Fibroblast of skin of back (primary cell): ENCODE data around the gene LRCH1.

ENCODE experiments used
- DNase-seq: peaks from one replicate; pipeline ENCODE4 v3.0.0-alpha.2; 2013

Gene LRCH1

DNA sequence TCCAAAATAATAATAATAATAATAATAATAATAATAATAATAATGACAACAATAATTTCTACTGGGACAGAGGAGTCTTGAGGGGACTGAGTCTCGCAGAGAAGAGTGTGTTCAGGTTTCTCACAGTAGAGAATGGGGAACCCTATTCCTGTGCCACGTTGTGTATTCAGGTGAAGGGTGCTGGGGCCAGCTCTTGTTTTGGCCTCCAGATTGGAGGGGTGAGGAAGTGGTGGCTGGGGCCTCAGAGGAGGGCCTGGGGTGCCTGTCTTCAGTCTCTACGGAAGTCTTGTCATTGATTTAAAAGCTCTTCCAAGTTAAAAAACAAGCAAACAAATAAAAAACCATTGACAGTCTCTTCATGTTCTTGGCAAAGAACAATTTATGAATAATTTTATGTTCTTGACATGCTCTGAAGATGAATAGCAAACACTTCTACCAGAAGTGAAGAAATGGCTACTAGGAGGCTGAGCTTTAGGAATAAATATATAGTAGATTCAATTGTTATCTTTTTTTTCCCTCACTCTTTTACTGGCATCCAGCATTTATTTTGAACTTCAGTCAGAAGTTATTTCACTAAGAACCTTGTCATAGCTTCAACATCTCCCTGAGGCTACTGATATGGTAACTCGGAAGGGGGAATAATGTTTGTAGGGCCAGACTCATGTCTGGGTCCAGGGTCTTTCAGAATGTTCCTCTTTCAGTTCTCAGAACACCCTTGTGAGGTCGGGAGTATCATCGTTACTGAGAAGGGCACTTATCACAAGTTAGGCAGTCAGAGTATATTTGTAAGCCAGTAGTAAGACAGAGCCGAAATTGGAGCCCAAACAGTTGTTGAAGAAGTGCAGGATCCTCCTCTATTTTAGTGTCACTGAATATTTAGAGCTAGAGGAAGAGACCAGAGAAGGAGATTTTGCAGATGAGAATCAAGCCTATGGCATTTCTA is 13.1 kb downstream of the LRCH1 start:
- no peak for DNase-seq

GRCh38 chr13:46567671-46568070 is 14.7 kb downstream of the LRCH1 start:
- DNase-seq: no peak

GRCh38 chr13:46569456-46569855 is 16.5 kb downstream of the LRCH1 start:
- no peak for DNase-seq

DNA sequence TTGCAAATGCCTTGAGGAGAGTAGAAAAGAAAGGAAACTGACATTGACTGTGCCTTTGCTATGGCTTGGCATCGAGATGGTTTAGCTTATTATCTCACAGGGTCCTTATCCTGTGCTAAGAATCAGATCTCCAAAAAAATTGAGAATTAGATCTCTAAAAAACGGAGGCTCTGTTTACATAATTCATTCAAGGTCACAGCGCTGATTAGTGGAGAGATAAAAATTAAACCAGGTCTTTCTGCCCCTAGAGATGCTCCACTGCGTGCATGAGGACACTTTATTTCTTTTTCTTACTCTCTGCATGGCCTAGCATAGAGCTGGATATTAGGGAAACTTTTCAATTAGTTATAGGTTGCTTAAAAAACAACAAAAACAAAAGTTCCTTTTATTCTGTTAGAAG is 17.3 kb downstream of the LRCH1 start:
- no peak for DNase-seq

- peak; percentile 88 for DNase-seq
Measured at GRCh38 chr13:46571189-46571908, 18.4 kb downstream of the LRCH1 start.

DNA sequence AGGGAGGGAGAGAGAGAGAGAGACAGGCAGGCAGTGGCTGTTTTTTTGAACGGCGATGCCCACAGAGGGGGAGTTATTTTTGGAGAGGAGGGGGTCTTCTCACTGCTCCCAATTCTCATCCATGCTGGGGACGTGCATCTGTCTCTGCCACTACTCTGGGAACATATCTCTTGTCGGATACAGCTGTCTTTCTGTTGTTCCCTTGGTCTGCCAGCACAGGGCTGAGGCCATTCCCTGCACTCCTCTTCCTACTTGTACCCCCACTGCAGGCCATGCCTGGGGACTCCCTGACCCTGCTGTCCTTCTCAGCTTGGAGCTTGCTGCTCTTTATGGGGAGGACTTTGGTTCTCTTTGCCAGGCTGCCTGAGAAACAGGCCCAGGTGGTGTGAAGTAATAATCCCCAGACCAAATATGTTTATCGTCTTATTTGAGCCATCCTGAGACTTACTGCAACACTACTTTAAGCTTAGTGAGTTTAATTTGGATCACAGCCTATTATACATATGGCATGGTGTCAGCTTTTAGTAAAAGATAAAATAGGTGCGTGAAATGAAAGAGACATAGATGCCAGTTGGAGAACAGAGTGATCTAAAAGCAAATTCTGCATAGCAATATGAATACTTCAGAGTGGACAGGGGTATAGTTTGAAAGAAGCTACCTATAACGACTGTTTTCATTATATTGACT is 19.1 kb downstream of the LRCH1 start:
- DNase-seq: no peak

DNA sequence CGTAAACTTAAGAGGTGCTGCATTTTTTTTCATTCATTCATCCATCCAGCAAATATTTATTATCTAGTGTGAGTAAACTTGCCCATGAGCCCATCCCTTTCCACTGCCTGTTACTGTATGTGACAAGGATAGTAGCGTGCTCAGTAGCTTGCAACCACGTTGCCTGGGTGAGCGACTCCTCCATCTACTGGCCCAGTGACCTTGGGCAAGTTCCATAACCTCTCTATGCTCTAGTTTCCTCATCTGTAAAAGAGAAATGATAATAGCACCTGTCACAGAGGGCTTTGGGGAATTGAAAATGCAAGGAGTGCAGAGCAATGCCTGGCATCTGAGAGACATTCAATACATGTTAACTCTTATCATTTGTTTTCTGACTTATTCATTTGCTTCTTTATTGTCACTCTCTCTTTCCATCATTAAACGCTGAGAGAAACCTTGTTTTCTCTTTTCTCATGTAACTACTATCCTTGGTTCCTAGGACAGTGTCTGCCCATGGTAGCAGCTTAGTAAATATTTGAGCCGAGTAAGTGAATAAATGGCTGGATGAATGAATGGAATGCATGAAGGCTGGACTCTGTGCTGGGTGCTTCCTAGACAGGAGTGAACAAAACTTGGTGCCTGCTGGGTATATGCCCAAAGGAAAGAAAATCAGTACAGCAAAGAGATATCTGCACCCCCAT is 19.9 kb downstream of the LRCH1 start:
- no peak for DNase-seq

DNA sequence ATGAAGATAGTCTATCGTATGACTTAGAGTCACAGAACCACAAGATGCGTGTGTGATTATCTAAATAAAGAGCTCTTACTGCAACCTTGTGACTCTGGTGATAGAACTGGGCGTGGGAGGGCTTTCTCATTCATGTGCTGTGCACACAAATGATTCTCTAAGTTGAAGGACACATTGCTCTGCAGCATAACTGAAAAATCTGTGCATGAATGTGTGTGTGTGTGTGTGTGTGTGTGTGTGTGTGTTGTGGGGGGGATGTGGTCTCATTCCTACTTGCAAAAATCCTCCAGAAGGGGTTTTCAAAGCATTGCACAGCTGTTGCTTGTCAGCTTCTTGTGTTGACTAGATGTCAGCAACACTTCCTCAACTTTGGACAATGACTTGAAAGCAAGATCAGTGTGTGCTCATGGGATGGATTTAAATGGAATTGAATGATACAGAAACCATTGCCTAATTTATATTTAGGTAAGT is 22.4 kb downstream of the LRCH1 start:
- peak; percentile 48 for DNase-seq

GRCh38 chr13:46575818-46576221 is 22.9 kb downstream of the LRCH1 start:
- peak; percentile 93 for DNase-seq

DNA sequence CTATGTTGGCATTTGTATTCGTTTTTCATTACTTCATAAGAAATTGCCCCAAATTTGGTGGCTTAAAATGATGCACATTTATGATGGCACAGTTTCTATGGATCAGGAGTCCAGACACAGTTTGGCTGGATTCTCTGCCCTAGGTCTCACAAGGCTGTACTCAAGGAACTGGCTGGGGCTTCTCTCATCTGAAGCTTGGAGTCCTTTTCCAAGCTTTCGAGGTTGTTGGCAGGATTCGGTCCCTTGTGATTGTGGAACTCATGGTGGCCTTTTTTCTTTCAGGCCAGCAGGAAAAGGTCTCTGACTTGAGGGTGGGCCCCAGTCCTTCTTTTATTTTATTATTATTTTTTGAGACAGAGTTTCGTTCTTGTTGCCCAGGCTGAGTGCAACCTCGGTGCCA is 23.8 kb downstream of the LRCH1 start:
- DNase-seq: no peak

DNA sequence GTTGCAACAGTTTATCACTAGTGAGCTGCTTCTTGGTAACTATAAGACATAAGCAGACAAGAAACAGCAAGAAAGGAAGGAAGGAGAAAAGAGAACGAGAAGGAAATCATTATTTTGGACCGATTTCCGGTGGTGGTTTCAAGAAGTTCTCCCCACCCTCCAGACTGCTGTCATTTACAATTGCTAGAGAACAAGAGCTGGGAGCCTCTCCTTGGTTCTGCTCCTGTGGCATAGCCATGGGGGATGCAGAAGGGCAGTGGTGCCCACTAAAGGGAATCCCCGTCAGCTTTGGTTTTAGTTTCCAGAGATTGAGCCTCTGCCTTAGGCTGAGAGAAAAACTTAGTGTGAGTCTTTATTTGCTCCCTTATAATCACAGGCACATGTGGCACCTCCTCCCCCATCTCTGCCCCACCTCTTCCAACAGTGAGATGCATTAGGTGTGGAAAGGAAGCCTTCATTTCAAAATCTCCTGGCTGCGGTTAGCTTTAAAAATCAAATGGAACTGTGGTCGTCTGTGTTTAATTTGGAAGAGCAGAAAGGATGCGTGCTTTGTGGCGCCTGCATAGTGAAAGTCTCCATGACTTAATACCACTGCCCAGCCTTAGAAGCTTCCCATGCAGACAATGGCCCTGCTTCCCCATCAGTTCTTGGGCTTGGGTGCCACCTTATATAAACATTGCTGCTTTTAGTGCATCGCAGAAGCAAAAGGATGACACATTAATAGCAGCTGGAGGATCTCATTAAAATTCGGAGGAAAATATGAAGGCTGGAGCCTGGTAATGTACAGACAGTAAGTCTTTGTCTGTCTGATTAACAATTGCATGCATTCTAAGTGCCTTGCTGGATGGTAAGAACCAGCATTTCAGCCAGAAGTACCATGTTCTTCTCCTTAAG is 25.0 kb downstream of the LRCH1 start:
- peak; percentile 36 for DNase-seq

DNA sequence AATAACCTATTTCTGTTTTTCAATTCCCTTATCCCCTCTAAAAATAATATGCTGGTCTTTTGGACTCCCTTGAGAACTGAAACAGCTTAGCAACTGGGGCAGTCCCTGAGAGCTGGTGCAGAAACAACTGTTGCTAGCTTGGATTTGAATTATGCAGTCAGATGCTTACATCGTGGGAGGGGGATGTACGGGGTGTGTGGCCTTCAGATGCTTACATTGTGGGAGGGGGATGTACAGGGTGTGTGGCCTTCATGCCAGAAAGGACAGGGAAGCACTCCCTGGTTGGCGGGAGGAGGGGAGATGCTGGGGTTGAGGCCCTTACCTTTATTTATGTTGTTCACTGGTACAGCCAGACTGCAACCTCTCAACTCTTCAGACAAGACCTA is 25.6 kb downstream of the LRCH1 start:
- no peak for DNase-seq

- no peak for DNase-seq
Measured at GRCh38 chr13:46580362-46580839, 27.4 kb downstream of the LRCH1 start.

DNA sequence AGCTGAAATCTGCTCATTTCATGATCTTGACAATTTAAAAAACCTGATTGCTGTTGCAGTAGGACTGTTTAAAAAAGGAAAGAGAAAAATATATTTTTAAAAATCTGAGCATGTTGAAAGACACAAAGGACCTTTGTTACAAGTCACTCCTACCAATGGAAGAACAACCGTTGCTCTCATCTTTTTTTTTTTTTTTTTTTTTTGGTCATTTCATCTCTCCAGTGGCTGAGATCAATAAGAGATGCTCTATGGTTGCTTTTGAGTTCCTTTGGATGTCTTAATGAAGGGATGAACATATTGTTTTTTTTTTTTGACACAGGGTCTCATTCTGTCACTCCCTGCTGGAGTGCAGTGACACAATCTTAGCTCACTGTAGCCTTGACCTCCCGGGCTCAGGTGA is 29.2 kb downstream of the LRCH1 start:
- DNase-seq: no peak

- DNase-seq: no peak
Measured at GRCh38 chr13:46586751-46587514, 34.0 kb downstream of the LRCH1 start.

DNA sequence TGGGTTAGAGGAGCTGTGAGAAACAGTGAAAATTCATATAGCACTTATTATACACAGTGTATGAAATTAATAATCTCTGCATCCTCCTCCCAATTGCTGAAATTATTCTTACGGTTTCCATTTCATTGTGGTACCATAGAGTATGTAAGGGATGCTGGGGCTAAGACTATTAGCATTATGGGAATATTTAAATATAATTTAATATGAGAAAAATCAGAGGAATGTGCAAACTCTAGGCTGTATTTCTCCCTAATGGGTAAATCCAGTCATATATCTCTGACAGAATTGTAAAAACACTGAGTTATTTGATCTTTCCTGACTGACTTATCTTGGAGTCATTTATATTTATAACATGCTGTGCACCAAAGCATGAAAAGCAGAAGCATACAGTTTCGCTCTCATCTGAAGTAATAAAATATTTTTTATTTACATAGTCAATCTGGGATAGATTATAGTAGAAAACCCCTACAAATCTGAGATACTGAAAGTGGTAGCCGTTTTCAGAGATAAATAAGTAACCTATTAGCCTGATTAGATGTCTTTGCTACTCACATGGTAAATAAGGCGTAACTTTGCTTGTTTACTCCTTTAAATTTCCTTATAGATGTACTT is 34.9 kb downstream of the LRCH1 start:
- DNase-seq: peak; percentile 46

- DNase-seq: no peak
Measured at GRCh38 chr13:46592385-46592784, 39.4 kb downstream of the LRCH1 start.

GRCh38 chr13:46593398-46593797 is 40.4 kb downstream of the LRCH1 start:
- DNase-seq: no peak

- DNase-seq: no peak
Measured at GRCh38 chr13:46594374-46595078, 41.6 kb downstream of the LRCH1 start.
